ENCODE results near the gene CABP2.

- TF ChIP-seq CTCF (IDR thresholded peaks at IDR 0.05; ENCODE audit: low read length): no peak
- TF ChIP-seq EZH2 (IDR thresholded peaks at IDR 0.05; ENCODE audit: borderline replicate concordance, low read length): no peak
Measured at GRCh38 chr11:67517784-67518552, 5.3 kb downstream of the CABP2 start.
